Measurements from ENCODE around the gene MAK. TPM values are rescaled to one million over a fixed set of nuclear protein-coding genes. Genes with fewer than 3 reads are reported as not detected.
"Not testable (repeated sequence)": the region's sequence is repeated elsewhere in the genome, so short reads cannot be mapped to it uniquely, and the experiment has no call there.

The MAK gene
- total RNA-seq, 4 donors from 2014 or later = 0.59 to 0.90 TPM; not detected in 2

DNA sequence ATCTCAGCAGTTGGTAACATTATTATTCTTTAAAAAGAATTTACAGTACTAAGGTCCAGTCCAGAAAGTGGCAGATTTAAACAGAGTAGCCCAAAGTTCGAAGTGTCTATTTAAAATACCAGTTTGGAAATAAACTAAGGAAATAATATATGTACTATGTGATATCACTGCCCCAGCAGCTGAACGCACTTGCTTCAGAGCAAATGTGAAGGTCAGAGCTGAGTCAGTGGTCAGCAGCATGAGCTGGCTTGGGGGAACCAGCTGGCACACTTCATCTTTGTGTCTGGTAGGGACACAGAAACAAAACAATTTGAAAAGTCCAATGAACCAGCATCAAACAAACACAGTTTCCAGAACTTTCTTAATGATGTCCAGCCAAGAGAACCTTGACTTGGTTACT is 75.3 kb downstream of the MAK start:
- Histone ChIP-seq H3K9me3 (no peaks in the 10 kb centered on the region), H3K27me3 (no peaks in the 10 kb centered on the region), H3K4me1 (peaks cover 0 to 4% (median 0%) of the 10 kb centered on the region in 4 donors), H3K36me3 (peaks cover 0 to 22% (median 0%) of the 10 kb centered on the region in 3 donors), H3K27ac (peak overlapping the region in 1 of 4 donors; percentile 32), H3K4me3 (no peak overlapping the region)
- TF ChIP-seq EP300 (IDR thresholded peaks at IDR 0.05) (no peak), POLR2A (IDR thresholded peaks at IDR 0.05) (no peak)
- TF ChIP-seq, protein P1, sequence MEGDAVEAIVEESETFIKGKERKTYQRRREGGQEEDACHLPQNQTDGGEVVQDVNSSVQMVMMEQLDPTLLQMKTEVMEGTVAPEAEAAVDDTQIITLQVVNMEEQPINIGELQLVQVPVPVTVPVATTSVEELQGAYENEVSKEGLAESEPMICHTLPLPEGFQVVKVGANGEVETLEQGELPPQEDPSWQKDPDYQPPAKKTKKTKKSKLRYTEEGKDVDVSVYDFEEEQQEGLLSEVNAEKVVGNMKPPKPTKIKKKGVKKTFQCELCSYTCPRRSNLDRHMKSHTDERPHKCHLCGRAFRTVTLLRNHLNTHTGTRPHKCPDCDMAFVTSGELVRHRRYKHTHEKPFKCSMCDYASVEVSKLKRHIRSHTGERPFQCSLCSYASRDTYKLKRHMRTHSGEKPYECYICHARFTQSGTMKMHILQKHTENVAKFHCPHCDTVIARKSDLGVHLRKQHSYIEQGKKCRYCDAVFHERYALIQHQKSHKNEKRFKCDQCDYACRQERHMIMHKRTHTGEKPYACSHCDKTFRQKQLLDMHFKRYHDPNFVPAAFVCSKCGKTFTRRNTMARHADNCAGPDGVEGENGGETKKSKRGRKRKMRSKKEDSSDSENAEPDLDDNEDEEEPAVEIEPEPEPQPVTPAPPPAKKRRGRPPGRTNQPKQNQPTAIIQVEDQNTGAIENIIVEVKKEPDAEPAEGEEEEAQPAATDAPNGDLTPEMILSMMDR (IDR thresholded peaks at IDR 0.05) = no peak
- 57 to 66% methylated on average over 2 of the region's 2 CpGs for WGBS, 2 donors
- no peak for DNase-seq (ENCODE audit: low spot score in 2 of 2)

DNA sequence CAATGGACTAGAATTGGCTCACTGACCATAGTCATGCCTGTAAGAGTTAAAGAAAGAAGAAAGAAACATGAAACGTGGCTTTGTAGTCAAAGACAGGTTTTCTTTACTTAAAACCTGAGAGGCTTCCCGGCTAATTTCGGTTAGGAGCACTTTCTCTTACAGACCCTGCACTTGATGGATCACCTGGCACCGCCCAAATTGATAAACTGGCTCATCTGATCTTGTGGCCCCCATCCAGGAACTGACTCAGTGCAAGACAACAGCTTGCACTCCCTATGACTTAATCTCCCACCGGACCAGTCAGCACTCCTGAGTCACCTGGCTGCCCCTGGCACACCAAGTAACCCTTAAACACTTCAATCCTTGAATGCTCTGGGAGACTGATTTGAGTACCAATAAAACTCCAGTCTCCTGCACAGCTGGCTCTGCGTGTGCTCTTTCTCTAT is 78.4 kb downstream of the MAK start:
- 76 to 83% methylated on average over 6 of the region's 6 CpGs for WGBS, 2 donors
- Histone ChIP-seq H3K4me3 (no peak overlapping the region), H3K36me3 (peaks cover 0 to 50% (median 0%) of the 10 kb centered on the region in 3 donors), H3K9me3 (no peaks in the 10 kb centered on the region), H3K27ac (no peak overlapping the region), H3K27me3 (no peaks in the 10 kb centered on the region), H3K4me1 (peaks cover 0 to 4% (median 0%) of the 10 kb centered on the region in 4 donors)
- TF ChIP-seq, protein P1 (IDR thresholded peaks at IDR 0.05) = no peak
- TF ChIP-seq EP300 (IDR thresholded peaks at IDR 0.05) (no peak), POLR2A (IDR thresholded peaks at IDR 0.05) (no peak)
- DNase-seq (ENCODE audit: low spot score in 2 of 2) = no peak

DNA sequence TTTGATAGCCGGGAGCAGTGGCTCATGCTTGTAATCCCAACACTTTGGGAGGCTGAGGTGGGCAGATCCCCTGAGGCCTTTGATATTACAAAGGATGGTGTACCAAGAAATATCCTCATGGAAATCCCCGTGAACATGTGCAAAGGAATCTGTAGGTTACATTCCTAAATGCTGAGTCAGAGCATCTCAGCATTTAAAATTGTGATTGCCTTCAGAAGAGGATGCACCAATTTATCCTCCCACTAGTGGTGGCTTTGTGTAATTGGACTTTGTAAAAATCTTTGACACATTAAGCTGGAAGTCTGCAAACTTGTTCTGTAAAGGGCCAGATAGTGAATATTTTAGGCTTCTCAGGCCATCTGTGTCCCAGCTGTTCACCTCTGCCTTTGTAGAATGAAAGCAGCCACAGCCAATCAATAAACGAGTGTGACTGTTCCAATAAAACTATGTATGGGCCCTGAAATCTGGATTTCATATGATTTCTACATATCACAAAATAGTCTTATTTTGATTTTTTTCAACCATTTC is 79.0 kb downstream of the MAK start:
- H3K27me3 ChIP-seq = no peaks in the 10 kb centered on the region
- H3K4me3 ChIP-seq = no peak overlapping the region
- H3K4me1 ChIP-seq = peaks cover 0 to 4% (median 0%) of the 10 kb centered on the region in 4 donors
- H3K9me3 ChIP-seq = no peaks in the 10 kb centered on the region
- H3K27ac ChIP-seq = no peak overlapping the region
- 54 to 58% methylated on average over 3 of the region's 3 CpGs for WGBS, 2 donors
- peaks cover 0 to 55% (median 1%) of the 10 kb centered on the region in 3 donors for H3K36me3 ChIP-seq
- DNase-seq (ENCODE audit: low spot score in 2 of 2) = no peak
- TF ChIP-seq POLR2A (IDR thresholded peaks at IDR 0.05) (no peak), EP300 (IDR thresholded peaks at IDR 0.05) (no peak)
- TF ChIP-seq, protein P1 (IDR thresholded peaks at IDR 0.05) = peak in 1 of 5 experiments; percentile 34

DNA sequence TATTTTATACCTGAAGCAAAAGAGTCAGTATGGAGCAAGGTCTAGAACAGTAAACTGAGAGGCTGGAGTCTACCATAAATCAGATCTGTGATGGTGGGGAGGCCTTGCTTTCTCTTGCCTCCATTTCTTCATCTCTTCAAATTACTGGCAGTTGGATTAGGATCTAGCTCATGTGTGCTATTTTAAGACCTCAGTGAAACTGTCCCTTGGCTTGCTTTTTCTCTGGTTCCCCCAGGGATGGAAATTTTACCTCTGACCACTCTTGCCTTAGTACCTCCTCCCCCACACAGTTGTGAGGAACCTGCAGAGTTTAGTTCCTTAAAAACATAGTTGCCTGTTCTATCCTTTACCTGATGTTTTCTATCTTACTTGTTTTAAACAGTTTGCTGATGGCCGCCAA is 82.3 kb downstream of the MAK start:
- no peak for TF ChIP-seq POLR2A (IDR thresholded peaks at IDR 0.05)
- TF ChIP-seq, protein P1 (IDR thresholded peaks at IDR 0.05) = no peak
- no peak for TF ChIP-seq EP300 (IDR thresholded peaks at IDR 0.05)
- Histone ChIP-seq H3K27me3 (no peaks in the 10 kb centered on the region), H3K4me3 (no peak overlapping the region), H3K27ac (no peak overlapping the region), H3K36me3 (peaks cover 0 to 83% (median 7%) of the 10 kb centered on the region in 3 donors), H3K9me3 (no peaks in the 10 kb centered on the region), H3K4me1 (no peaks in the 10 kb centered on the region)
- DNase-seq (ENCODE audit: low spot score in 2 of 2) = no peak
- WGBS, 2 donors = 94% methylated on average over 1 of the region's 1 CpG

DNA sequence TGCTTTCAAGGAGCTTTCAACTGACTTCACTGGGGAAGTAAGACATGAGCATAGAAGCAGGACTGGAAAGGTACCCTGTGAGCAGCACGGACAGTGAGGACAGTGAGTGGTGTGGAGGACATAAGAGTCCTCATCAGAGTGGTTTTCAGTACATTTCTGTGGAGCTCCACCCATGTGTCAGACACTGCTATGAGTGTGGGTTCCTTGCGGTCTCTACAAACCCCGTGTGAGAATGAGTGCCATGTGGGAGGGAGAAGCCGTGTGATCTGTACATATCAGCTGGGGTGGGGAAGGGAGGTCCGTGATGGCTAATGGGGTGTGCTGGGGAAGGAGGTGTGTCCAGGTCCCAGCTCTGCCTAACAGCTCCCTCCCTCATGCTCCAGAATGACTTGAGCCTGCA is 86.6 kb downstream of the MAK start:
- Histone ChIP-seq H3K36me3 (peaks cover 0 to 61% (median 7%) of the 10 kb centered on the region in 3 donors), H3K4me1 (peaks cover 9 to 32% (median 24%) of the 10 kb centered on the region in 4 donors)
- 66 to 82% methylated on average over 5 of the region's 5 CpGs for WGBS, 2 donors
- not testable (repeated sequence) for H3K27ac ChIP-seq; H3K4me3 ChIP-seq; H3K27me3 ChIP-seq; DNase-seq (ENCODE audit: low spot score in 2 of 2); H3K9me3 ChIP-seq

DNA sequence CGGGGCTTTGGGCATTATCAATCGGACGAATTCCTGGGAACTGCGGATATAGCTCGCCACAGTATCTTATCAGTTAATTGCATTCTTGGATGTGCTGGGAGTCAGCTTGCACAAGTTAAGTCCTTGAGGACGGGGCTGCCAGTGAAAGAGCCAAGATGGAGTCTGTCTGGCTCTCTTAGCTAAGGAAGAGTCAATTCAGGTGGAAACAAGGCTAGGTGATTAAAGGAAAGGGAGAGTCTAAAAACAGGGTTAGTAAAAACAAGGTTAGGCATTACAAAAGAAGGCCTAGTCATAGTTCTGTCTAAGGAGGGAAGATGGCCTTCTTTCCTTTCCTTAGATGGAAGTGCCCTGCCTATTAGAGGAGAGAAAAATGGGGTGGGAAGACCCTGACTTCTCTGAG is 87.8 kb downstream of the MAK start:
- H3K9me3 ChIP-seq; H3K27ac ChIP-seq; DNase-seq (ENCODE audit: low spot score in 2 of 2); H3K4me3 ChIP-seq; H3K27me3 ChIP-seq: not testable (repeated sequence)
- H3K36me3 ChIP-seq = peaks cover 0 to 52% (median 7%) of the 10 kb centered on the region in 3 donors
- H3K4me1 ChIP-seq = peaks cover 9 to 36% (median 24%) of the 10 kb centered on the region in 4 donors
- 86 to 89% methylated on average over 6 of the region's 6 CpGs for WGBS, 2 donors

Data from tibial nerve (tissue), 4 donors.